Right renal pelvis (tissue), 4 donors: ENCODE measurements around the gene RNF31. TPM values are rescaled to one million over a fixed set of nuclear protein-coding genes. Genes with fewer than 3 reads are reported as not detected.
A peak's percentile ranks its signal among the peaks of the same experiment; 100 is the strongest.

Source experiments
- DNase-seq, 4 donors: peaks; one replicate each; pipeline ENCODE4 v3.0.0-alpha.2; 2013; ENCODE audit warnings: low read depth in 4 of 4, low spot score in 3 of 4, missing footprints in 1 of 4
- polyA plus RNA-seq, 4 donors: library from polyadenylated mRNA; unstranded; fragments of 120-200 nt; gene quantifications; one replicate each; pipeline ENCODE4 v1.2.1, GENCODE V29; 2013; ENCODE audit not compliant: insufficient read length in 4 of 4

Gene RNF31
- polyA plus RNA-seq, 4 donors, result 49.2 to 54.2 (median 49.4) TPM

GRCh38 chr14:24155100-24155499, 7.8 kb downstream of the RNF31 start:
- no peak for DNase-seq

- DNase-seq, result no peak
Observed at GRCh38 chr14:24156840-24157239, 9.5 kb downstream of the RNF31 start.

DNA sequence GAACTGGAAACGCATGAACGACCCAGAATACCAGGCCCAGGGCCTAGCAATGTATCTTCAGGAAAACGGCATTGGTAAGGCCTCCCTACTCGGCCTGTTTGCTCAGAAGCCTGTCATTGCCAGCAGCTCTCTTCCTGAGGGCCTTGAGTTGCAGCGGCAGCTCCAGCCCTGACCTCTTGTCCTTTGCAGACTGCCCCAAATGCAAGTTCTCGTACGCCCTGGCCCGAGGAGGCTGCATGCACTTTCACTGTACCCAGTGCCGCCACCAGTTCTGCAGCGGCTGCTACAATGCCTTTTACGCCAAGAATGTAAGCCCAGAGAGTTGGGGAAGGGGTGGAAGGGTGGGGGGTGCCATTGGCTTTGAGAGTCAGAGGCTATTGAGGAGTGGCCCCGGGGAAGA, 10.0 kb downstream of the RNF31 start:
- no peak for DNase-seq

GRCh38 chr14:24159777-24160498, 12.6 kb downstream of the RNF31 start:
- DNase-seq, result no peak

- no peak for DNase-seq
Observed at GRCh38 chr14:24160499-24160849, 13.2 kb downstream of the RNF31 start.

- DNase-seq, result peak; percentile 93 to 97 (median 95)
Observed at GRCh38 chr14:24160850-24161804, 13.8 kb downstream of the RNF31 start, which contains the start of gene IRF9. IRF9 (plus strand) TSS chr14:24161265; CDS start chr14:24162145, 880 bp downstream.

DNA sequence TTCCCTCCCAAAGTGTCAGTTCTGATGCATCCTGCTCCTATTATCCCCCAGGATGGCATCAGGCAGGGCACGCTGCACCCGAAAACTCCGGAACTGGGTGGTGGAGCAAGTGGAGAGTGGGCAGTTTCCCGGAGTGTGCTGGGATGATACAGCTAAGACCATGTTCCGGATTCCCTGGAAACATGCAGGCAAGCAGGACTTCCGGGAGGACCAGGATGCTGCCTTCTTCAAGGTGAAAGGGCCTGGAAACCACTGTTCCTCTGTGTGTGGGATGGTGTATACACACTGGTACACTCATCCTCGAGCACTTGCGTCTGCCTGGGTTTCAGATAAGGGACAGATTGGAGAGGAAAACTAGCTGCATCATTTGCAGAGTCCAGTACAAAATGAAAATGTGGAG, 14.8 kb downstream of the RNF31 start:
- DNase-seq, result no peak

- DNase-seq, result no peak
Observed at GRCh38 chr14:24164518-24164991, 17.3 kb downstream of the RNF31 start.

GRCh38 chr14:24165785-24166184, 18.5 kb downstream of the RNF31 start:
- DNase-seq, result no peak

DNA sequence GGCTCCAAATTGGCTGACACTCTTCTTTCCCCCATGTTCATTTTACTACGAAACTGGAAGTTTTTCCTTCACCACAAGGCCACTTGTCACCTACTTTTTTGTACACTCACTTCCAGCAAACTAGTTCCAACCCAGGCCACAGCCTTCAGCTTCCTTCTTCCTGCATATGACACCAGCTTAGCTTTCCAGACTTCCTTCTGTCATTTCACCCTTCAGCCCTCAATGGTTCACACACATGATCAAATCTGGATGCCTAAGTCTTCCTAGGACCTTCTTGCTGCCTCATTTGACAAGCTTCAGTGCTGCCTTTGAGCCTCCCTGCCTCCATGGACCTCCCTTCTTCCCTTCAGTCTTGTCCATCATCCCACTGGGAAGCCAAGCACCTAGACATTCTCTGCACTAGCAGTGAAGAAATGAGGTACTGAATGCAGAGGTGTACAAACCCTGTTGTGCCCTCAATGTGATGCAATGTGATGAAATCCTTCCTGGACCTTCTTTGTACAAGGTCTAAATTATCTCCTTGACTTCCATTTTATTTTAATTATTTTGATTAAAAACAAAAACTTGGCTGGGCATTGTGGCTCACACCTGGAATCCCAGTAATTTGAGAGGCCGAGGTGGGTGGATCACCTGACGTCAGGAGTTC, 20.3 kb downstream of the RNF31 start:
- DNase-seq, result no peak

DNA sequence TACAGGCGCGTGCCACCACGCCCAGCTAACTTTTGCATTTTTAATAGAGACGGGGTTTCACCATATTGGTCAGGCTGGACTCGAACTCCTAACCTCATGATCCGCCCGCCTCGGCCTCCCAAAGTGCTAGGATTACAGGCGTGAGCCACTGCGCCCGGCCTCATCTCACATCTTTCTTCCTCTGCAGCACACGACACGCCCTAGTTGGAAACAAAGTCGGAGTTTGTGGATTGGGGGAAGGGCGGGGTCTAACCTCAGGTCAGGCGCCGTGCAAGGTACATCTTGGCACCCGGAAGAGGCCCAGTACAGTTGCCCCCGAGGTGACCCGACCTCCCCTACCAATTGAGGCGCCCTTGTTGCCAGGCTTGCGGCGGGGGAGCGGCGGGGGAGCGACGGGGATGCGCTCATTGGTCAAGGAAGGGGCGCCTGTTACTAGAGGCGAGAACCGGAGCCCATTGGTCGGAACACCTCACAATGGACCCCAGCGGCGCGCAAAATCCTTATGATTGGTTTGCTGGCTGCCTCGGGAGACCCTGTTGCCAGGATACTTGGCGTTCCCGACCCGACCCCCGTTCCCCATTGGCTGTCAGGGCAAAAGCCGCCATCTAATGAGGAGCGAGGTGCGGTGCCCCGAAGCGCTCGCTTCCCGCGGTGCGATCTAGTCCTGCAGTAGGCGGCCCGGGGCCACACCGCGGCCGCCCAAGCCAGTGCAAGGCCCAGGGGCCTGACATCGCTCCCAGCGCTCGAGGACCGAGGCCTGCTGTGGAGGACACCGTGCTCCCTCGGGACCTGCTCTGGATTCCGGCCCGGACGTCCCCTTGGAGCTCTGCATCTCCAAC, 24.3 kb downstream of the RNF31 start, which contains the start of gene REC8:
Gene REC8, plus strand, starts transcription at position 659 of the 839 bp plus-strand sequence. CDS start 473 bp downstream, outside the sequence.
- DNase-seq, result peak; percentile 79 to 92 (median 88)

DNA sequence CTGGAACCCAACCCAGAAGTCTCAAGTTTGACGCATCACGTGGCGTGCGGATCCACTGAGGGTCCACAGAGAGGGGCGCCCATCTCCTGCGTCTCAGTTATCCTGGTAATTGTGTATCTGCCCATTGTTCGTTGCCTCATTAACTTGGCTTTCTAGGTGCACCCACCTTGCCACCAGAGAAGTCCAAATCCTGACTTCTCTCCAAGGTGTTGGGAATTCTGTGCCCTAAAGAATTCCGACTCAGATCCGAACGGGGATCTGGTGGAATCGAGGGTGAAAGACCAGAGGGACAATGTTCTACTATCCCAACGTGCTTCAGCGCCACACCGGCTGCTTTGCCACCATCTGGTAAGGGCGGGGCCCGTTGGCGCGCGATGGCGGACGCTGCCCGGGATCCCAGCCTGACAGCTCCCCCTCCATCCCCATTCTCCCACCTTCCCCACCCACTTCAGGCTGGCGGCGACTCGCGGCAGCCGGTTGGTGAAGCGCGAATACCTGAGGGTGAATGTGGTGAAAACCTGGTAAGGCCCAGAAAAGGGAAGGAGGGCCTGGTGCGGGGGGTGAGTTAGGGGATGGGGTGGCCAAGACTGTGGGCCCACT, 25.1 kb downstream of the RNF31 start:
- DNase-seq, result peak in 1 of 4 donors; percentile 8

- no peak for DNase-seq
Observed at GRCh38 chr14:24172871-24173281, 25.6 kb downstream of the RNF31 start.

DNA sequence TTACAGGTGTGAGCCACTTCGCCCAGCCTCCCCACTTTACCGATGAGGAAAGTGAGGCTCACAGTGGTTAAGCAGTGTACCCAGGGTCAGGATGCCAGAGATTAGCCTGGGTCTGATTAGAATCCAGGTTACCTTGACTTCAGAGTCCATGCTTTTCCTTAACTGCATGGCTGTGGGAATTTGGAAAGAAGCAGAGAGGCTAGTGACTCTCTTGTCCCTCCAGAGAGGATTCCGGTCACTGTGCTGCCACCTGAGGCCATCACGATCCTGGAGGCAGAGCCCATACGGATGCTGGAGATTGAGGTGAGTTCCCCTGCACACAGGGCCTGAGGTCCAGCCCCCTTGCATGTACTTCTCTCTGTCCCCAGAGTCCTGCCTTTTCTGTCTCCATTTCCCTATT, 29.3 kb downstream of the RNF31 start:
- no peak for DNase-seq

DNA sequence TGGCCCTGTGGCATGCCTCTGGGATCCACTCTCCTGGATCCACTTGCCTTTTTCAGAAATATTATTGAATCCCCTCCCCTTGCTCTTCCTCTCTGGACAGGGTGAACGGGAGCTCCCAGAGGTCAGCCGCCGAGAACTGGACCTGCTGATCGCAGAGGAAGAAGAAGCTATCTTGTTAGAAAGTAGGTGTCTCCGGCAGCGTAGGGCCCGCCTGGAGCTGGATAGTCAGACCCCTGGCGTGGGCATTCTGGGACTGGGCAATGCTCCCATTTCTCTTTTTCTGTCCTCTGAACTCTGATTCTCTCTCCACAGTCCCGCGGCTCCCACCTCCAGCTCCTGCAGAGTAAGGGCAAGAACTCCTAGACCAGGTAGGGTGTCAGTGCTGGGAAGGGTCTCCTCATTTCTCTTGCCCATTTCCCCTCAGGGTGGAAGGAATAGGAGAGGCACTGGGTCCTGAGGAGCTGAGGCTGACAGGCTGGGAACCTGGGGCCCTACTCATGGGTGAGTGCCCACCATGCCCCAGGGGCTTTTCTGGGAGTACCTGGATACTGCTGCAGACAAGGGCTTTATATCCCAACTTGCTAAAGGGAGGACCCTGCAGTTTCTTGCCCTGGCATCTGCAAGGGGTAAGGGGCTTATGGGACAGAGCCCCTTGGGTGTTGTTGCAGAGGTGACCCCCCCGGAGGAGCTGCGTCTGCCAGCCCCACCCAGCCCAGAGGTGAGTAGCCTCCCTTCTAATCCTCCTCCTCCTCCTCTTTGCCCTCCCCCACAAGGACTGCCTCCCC, 29.9 kb downstream of the RNF31 start:
- no peak for DNase-seq

DNA sequence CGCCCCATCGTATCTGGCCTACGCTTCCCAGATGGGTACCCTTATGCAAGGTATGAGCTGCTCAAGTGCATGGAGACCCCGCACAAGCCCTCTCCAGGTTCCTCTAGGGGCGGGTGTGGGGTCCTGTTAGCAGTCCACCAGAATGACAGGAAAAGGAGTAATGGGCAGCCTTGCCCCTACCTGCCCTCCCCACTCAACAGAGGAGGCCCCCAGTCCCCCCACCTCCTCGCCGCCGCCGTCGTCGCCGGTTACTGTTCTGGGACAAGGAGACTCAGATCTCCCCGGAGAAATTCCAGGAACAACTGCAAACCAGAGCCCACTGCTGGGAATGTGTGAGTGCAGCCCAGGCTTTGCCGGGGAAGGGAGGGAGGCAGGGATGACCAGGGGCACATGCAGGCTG, 30.6 kb downstream of the RNF31 start:
- DNase-seq, result no peak

DNA sequence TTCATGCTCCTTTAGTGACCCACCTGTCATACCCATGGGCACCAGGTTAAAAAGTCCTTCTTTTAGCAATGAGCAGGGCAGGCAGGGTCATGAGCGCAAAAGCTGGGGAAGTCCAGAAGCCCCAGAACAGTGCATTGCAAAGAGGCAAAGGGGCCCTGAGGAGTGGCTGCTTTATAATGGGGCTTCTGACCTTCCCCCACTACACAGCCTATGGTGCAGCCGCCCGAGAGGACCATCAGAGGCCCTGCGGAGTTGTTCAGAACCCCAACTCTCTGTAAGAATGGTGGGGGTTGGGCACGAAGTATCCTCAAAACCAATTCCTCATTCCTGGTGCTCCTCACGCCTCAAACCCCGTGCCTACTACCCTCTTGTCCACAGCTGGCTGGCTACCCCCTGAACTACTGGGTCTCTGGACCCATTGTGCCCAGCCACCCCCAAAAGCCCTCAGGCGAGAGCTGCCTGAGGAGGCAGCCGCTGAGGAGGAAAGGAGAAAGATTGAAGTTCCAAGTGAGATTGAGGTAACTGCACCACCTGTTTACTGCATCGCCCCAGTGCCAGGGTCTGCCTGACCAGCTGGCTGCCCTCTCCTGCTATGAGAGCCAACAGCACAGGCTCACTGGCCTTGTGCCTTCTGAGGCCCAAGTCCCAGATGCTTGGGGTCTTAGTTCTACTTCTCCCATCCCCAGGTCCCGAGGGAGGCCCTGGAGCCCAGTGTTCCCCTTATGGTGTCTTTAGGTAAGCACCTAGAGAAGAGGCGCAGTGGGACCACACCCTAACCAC, 31.3 kb downstream of the RNF31 start:
- DNase-seq, result no peak
